ENCODE results near the gene SOWAHB. TPM values are rescaled to one million over a fixed set of nuclear protein-coding genes. Genes with fewer than 3 reads are reported as not detected.

SOWAHB gene
- total and polyA plus RNA-seq, 2 of the 8 experiments (the other 6 are each of a cell fraction or from before 2014, with no cell fraction given), result 0.15 to 0.65 TPM

DNA sequence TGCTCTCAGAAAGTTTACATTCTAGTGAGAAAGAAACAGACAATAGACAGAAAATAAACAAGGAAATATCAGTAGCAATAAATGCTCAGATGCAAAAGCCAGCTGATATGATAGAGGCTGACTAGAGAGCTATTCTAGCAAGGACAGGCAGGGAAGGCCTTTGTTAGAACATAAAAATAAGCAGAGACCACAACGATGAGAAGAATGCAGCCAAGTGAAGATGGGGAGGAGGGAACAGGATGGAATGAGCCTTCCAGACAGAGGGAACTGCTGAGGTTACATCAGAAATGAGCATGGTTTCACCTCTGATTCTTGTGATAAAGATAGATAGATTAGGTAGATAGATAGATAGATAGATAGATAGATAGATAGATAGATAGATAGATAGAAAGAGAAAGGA, 7.6 kb upstream of the SOWAHB start (continued):
- TF ChIP-seq, protein P1, sequence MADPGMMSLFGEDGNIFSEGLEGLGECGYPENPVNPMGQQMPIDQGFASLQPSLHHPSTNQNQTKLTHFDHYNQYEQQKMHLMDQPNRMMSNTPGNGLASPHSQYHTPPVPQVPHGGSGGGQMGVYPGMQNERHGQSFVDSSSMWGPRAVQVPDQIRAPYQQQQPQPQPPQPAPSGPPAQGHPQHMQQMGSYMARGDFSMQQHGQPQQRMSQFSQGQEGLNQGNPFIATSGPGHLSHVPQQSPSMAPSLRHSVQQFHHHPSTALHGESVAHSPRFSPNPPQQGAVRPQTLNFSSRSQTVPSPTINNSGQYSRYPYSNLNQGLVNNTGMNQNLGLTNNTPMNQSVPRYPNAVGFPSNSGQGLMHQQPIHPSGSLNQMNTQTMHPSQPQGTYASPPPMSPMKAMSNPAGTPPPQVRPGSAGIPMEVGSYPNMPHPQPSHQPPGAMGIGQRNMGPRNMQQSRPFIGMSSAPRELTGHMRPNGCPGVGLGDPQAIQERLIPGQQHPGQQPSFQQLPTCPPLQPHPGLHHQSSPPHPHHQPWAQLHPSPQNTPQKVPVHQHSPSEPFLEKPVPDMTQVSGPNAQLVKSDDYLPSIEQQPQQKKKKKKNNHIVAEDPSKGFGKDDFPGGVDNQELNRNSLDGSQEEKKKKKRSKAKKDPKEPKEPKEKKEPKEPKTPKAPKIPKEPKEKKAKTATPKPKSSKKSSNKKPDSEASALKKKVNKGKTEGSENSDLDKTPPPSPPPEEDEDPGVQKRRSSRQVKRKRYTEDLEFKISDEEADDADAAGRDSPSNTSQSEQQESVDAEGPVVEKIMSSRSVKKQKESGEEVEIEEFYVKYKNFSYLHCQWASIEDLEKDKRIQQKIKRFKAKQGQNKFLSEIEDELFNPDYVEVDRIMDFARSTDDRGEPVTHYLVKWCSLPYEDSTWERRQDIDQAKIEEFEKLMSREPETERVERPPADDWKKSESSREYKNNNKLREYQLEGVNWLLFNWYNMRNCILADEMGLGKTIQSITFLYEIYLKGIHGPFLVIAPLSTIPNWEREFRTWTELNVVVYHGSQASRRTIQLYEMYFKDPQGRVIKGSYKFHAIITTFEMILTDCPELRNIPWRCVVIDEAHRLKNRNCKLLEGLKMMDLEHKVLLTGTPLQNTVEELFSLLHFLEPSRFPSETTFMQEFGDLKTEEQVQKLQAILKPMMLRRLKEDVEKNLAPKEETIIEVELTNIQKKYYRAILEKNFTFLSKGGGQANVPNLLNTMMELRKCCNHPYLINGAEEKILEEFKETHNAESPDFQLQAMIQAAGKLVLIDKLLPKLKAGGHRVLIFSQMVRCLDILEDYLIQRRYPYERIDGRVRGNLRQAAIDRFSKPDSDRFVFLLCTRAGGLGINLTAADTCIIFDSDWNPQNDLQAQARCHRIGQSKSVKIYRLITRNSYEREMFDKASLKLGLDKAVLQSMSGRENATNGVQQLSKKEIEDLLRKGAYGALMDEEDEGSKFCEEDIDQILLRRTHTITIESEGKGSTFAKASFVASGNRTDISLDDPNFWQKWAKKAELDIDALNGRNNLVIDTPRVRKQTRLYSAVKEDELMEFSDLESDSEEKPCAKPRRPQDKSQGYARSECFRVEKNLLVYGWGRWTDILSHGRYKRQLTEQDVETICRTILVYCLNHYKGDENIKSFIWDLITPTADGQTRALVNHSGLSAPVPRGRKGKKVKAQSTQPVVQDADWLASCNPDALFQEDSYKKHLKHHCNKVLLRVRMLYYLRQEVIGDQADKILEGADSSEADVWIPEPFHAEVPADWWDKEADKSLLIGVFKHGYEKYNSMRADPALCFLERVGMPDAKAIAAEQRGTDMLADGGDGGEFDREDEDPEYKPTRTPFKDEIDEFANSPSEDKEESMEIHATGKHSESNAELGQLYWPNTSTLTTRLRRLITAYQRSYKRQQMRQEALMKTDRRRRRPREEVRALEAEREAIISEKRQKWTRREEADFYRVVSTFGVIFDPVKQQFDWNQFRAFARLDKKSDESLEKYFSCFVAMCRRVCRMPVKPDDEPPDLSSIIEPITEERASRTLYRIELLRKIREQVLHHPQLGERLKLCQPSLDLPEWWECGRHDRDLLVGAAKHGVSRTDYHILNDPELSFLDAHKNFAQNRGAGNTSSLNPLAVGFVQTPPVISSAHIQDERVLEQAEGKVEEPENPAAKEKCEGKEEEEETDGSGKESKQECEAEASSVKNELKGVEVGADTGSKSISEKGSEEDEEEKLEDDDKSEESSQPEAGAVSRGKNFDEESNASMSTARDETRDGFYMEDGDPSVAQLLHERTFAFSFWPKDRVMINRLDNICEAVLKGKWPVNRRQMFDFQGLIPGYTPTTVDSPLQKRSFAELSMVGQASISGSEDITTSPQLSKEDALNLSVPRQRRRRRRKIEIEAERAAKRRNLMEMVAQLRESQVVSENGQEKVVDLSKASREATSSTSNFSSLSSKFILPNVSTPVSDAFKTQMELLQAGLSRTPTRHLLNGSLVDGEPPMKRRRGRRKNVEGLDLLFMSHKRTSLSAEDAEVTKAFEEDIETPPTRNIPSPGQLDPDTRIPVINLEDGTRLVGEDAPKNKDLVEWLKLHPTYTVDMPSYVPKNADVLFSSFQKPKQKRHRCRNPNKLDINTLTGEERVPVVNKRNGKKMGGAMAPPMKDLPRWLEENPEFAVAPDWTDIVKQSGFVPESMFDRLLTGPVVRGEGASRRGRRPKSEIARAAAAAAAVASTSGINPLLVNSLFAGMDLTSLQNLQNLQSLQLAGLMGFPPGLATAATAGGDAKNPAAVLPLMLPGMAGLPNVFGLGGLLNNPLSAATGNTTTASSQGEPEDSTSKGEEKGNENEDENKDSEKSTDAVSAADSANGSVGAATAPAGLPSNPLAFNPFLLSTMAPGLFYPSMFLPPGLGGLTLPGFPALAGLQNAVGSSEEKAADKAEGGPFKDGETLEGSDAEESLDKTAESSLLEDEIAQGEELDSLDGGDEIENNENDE (IDR thresholded peaks at IDR 0.05; ENCODE audit: insufficient replicate concordance, low read length), result no peak
- TF ChIP-seq MAFK (IDR thresholded peaks at IDR 0.05; ENCODE audit: low read depth, low read length), result no peak

Data from H1 (cell line).